ENCODE measurements around the gene CLN3.
"Not testable (repeated sequence)": the region's sequence is repeated elsewhere in the genome, so short reads cannot be mapped to it uniquely, and the experiment has no call there.

The CLN3 gene

GRCh38 chr16:28513484-28514181 is 21.8 kb upstream of the CLN3 start:
- no peak for DNase-seq

- no peak for DNase-seq
These were observed 20.2 kb upstream of the CLN3 start for GRCh38 chr16:28511801-28512789.

DNA sequence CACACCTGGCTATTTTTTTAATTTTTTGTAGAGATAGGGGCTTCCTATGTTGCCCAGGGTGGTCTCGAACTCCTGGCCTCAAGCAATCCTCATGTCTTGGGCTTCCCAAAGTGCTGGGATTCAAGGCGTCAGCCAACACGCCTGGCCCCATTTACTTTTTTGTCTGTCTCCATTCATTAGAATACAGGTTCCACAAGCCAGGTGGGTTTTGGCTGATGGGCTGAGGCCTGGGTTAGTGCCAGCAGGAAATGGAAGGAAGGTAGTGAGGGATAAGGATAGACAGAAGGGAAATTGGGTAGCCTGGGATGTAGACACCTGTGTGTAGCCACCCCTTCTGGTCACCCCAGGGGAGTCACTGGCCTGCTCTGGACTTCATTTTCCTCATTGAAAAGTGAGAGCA is 19.2 kb upstream of the CLN3 start:
- no peak for DNase-seq

DNA sequence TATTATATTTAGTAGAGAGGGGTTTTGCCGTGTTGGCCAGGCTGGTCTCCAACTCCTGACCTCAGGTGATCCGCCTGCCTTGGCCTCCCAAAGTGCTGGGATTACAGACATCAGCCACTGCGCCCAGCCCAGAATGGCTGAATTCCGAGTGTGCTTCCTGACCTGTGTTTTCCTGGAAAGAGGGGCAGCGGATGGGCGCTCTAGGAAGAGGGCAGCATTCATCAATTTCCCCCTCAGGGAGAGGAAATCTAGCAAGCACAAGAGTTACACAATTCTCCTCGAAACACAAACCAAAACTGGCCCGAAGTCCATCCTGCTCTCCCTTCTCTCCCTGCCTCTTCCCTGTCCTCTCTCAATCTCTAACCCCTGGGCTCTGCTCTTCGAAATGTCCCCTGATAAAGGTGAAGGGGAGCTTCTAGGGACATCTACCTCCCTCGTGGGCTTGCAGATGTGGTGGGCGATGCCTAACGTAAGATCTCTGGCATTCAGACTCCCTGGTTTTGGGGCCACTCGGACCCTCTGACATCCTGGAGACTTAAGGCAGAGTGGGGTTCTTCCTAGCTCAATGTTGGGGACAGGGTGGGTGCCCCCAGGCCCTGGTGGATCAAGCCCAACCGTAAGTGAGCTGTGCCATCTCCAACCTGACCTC is 13.7 kb upstream of the CLN3 start:
- no peak for DNase-seq

- no peak for DNase-seq
These were observed 13.0 kb upstream of the CLN3 start for GRCh38 chr16:28504707-28505404.

DNA sequence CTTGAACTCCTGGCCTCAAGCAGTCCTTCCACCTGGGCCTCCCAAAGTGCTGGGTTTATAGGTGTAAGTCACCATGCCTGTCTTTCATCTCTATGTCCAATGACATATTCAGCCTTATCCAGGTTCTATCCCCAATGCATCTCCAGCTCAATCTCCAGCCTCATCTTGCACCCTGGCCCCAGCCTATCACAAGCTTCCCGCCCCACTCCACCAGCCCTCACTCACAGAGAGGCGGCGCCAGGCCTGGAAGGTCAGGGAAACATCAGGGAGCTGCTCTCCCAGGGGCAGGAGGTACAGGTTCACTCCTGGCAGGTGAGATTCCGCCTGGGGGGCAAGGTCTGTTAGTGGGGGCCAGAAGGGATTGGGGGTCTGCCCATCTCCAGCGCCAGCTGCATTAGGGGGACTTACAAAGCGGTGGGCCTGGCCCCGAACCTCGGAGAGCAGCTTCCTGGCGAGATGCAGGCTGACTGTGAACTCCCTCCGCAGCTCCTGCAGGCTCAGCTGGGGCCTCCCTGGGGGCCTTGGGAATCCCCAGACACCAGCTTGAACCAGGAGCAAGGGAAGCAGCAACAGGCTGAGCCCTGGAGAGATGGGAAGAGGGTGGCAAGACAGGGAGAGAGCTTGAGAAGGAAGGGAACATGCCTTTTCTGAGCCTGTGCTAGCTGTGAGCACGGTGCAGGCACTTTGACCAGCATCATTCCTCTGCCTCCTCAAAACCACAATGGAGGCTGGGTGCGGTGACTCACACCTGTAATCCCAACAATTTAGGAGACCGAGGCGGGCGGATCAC is 11.8 kb upstream of the CLN3 start:
- no peak for DNase-seq

GRCh38 chr16:28502290-28502689 is 10.4 kb upstream of the CLN3 start:
- DNase-seq = no peak

GRCh38 chr16:28501258-28502232 is 9.7 kb upstream of the CLN3 start:
- no peak for DNase-seq

GRCh38 chr16:28500476-28501180 is 8.8 kb upstream of the CLN3 start:
- not testable (repeated sequence) for DNase-seq

DNA sequence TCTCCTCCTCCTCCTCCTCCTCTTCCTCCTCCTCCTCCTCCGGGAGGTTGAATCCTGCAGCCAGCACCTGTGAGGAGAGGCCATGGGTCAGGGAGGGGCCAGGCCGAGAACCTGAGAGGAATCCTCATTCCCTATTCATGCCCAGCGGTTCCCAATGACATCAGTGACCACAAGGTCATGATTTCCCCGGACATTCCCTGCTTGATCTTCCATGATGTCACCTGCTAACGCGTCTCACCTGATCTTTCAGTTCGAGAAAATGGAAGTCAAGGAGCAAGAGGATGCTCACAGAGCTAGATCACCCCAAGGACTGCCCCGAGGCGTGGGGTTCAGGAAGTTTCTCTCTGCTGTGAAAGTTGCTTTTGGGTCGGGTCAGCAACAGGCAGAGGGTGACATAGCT is 8.0 kb upstream of the CLN3 start:
- no peak for DNase-seq

DNA sequence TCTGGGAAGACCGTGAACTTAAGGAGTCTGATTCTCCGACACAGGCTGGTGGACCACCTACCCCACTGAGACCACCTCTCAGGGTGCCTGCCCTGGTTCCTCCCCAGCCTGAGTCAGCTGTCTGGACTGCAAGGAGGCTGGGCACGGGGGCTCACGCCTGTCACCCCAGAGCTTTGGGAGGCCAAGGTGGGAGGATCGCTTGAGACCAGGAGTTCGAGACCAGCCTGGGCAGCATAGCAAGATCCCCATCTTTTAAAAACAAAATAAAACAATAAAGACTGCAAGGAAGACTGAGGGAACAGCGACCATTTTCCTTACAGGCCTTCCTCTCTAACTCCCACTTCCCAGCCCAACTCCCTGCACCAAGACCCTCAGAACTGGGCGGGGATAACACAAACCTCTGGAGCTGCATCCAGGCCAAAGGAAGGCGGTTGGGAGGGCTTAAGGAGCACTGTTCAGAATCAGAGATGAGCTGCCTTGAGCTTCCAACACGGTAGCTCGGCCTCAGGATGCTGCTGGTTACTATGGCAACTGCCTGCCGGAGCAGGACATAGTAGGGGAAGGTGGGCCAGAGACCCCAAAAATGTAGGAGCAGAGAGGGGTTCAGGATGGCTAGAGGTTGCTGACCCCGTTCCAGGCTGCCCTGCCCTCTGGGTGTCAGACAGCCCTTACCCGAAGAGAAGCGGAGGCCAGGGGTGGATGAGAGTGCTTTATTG is 7.0 kb upstream of the CLN3 start:
- no peak for DNase-seq

- DNase-seq = no peak
These were observed 6.2 kb upstream of the CLN3 start for GRCh38 chr16:28497861-28498599.

DNA sequence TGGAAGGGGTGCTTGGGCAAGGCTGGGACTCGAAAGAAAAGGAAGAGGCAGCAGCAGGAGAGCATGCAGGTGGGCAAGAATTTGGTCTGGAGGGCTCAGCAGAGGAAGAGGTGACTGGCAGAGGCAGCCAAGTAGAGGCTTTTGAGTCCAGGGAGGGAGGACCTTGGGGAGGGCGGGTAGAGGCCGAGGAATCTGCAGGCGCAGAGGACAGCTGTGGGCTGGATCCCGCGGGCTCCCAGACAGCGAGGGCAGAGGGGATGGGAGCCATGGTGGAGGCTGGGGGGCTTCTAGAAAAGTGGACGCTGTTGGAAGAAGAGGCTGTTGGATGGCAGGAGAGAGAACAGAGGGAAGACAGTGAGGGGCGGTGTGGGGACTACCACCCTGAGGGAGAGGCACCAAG is 5.5 kb upstream of the CLN3 start:
- no peak for DNase-seq

- no peak for DNase-seq
These were observed 5.0 kb upstream of the CLN3 start for GRCh38 chr16:28496844-28497243.

DNA sequence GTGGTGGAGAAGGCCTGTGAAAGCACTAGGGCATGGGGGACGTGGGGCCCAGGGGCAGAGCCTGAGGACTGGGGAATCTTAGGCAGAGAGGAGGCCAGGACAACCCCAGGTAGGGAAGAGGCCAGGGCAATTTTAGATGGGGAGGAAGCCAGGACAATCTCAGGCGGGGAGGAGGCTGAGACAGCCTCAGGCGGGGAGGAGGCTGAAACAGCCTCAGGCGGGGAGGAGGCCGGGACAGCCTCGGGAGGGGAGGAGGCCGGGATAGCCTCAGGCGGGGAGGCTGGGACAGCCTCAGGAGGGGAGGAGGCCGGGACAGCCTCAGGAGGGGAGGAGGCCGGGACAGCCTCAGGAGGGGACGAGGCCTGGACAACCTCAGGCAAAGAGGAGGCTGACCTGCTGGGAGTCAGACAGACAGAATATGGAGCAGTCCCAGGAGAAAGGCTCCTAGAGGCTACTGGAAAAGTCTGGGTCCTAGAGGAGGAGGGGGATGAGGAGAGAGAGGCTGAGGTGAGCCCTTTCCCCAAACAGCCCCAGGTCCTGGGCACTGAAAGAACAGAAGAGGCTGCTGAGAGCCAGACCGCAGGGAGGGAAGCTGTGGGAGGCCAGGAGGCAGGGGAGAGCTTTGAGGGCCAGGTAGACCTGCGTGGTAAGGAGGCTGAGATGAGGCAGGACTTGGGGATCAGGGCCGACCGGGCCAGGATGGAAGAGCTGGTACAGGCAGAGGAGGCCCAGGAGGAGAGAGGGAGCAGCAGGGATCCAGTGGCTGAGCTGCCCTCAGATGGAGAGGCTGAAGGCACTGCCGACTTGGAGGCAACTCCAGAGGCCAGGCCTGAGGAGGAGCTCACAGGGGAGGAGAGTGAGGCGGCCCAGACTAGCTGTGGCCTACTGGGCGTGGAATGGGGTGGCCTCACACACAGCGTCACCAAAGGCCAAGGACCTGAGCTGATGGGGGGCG is 4.2 kb upstream of the CLN3 start:
- DNase-seq = no peak

- DNase-seq = no peak
These were observed 3.4 kb upstream of the CLN3 start for GRCh38 chr16:28495098-28495793.

Measured in NCI-H1694 treated with DMSO at 0.1 percent for 48 hours (cell line).